HepG2 (cell line): ENCODE measurements around the gene HYI. TPM values are rescaled to one million over a fixed set of nuclear protein-coding genes. Genes with fewer than 3 reads are reported as not detected.

Experiments used
- ATAC-seq: fragments of 200-7000 bp; cut with Tn5 transposase; 3 replicates; pipeline ENCODE4 v1.9.1; 2020; ENCODE audit warnings: mild to moderate bottlenecking, moderate library complexity
- BruUV-seq: library from RNA; stranded (reverse); fragments of 400-500 nt; replicated peaks from 2 replicates; lab custom pipeline; 2021; lab: Mats Ljungman, UMichigan
- CTCF ChIA-PET: fragments of 300-600 bp; formaldehyde crosslinking; extraction: SDS; loops from one replicate; lab custom pipeline; 2021; ENCODE audit warnings: low total read pairs, inconsistent platforms, low intra/inter-chr PET ratio; lab: Yijun Ruan, JAX
- POLR2A ChIA-PET: fragments of 350-600 bp; sonication (Branson Sonifier 250); formaldehyde crosslinking; loops from one replicate; lab custom pipeline; 2020; ENCODE audit warnings: antibody characterized with exemption, inconsistent platforms; lab: Yijun Ruan, JAX
- DNase-seq: peaks from one replicate; pipeline ENCODE4 v3.0.0-alpha.2; 2015; ENCODE audit warnings: low spot score
- FAIRE-seq: peaks from 3 replicates; lab custom pipeline; 2011; peaks lifted over from hg19 to GRCh38; lab: Jason Lieb, UNC
- H2AFZ ChIP-seq: one replicate; pipeline ENCODE4 v1.6.1; 2011; ENCODE audit warnings: low read length, inconsistent platforms
- H3K27ac ChIP-seq: fragments of 300-600 bp; 3 replicates; pipeline ENCODE4 v1.8.0; 2011; ENCODE audit warnings: mixed run types, mild to moderate bottlenecking, mixed read lengths, low read length, inconsistent platforms; ENCODE audit not compliant: insufficient read depth; ENCODE audit errors: extremely low read length
- H3K27me3 ChIP-seq, 2 experiments: fragments of 200-600 bp in 1 of 2; 2 replicates in 1 of 2; 3 replicates in 1 of 2; pipeline versions ENCODE4 v1.6.0 to v1.8.0; 2011; ENCODE audit warnings: low read length in 2 of 2, mild to moderate bottlenecking in 2 of 2, moderate library complexity in 2 of 2, inconsistent platforms in 1 of 2; ENCODE audit not compliant: insufficient read depth in 2 of 2, control insufficient read depth in 1 of 2
- H3K36me3 ChIP-seq, 2 experiments: fragments of 200-600 bp in 1 of 2; replicated peaks in 1 of 2; 2 replicates in 1 of 2; 3 replicates in 1 of 2; pipeline versions ENCODE4 v1.5.1 to v1.8.0; 2011; ENCODE audit warnings: low read length in 2 of 2, inconsistent platforms in 1 of 2; ENCODE audit not compliant: insufficient read depth in 2 of 2, control insufficient read depth in 1 of 2
- H3K4me1 ChIP-seq: 2 replicates; pipeline ENCODE4 v1.5.1; 2012; ENCODE audit warnings: low read length, inconsistent platforms; ENCODE audit not compliant: insufficient read depth
- H3K4me2 ChIP-seq: 2 replicates; pipeline ENCODE4 v1.6.0; 2011; ENCODE audit warnings: low read depth, low read length, inconsistent platforms
- H3K4me3 ChIP-seq, 3 experiments: fragments of 200-600 bp in 1 of 3; sonication (generic), shearing (Covaris generic) in 1 of 3; replicated peaks in 1 of 3; 2 replicates each; pipeline ENCODE4 v1.5.1; 2011 to 2016; ENCODE audit warnings: low read length in 3 of 3, inconsistent platforms in 2 of 3, low read depth in 2 of 3, mild to moderate bottlenecking in 2 of 3, control low read depth in 1 of 3, mixed read lengths in 1 of 3; ENCODE audit not compliant: insufficient read depth in 1 of 3
- H3K79me2 ChIP-seq: one replicate; pipeline ENCODE4 v1.6.1; 2011; ENCODE audit warnings: low read length, inconsistent platforms; ENCODE audit not compliant: insufficient read depth
- H3K9ac ChIP-seq: 2 replicates; pipeline ENCODE4 v1.6.0; 2011; ENCODE audit warnings: mild to moderate bottlenecking, low read depth, low read length, inconsistent platforms; ENCODE audit not compliant: insufficient read depth
- H3K9me3 ChIP-seq: 2 replicates; pipeline ENCODE4 v1.5.1; 2012; ENCODE audit warnings: mild to moderate bottlenecking, low read length
- H4K20me1 ChIP-seq: 2 replicates; pipeline ENCODE4 v1.6.0; 2011; ENCODE audit warnings: inconsistent platforms, mild to moderate bottlenecking, low read length, moderate library complexity; ENCODE audit not compliant: insufficient read depth
- ELF3 ChIP-seq: IDR thresholded peaks from 2 replicates; pipeline ENCODE4 v1.6.1; 2016; ENCODE audit warnings: missing genetic modification reagents, missing compliant biosample characterization
- GZF1 ChIP-seq: sonication (generic); formaldehyde crosslinking; IDR thresholded peaks from 2 replicates; pipeline ENCODE4 v1.5.1; 2020; ENCODE audit warnings: mild to moderate bottlenecking, missing genetic modification reagents
- HINFP ChIP-seq: sonication (generic); formaldehyde crosslinking; IDR thresholded peaks from 2 replicates; pipeline ENCODE4 v1.4.0; 2020; ENCODE audit warnings: low read depth, mild to moderate bottlenecking, missing genetic modification reagents
- IKZF4 ChIP-seq: sonication (generic); formaldehyde crosslinking; IDR thresholded peaks from 2 replicates; pipeline ENCODE4 v1.5.1; 2020; ENCODE audit warnings: borderline replicate concordance, mild to moderate bottlenecking, low read depth, missing genetic modification reagents; ENCODE audit errors: not compliant biosample characterization
- IKZF5 ChIP-seq: IDR thresholded peaks from 2 replicates; pipeline ENCODE4 v1.6.1; 2018; ENCODE audit warnings: missing genetic modification reagents, mild to moderate bottlenecking, missing compliant biosample characterization
- KMT2B ChIP-seq: IDR thresholded peaks from 2 replicates; pipeline ENCODE4 v1.6.1; 2016; ENCODE audit warnings: missing genetic modification reagents, missing compliant biosample characterization
- NFATC3 ChIP-seq: sonication (generic); formaldehyde crosslinking; IDR thresholded peaks from 2 replicates; pipeline ENCODE4 v1.5.1; 2020; ENCODE audit warnings: mild to moderate bottlenecking, missing genetic modification reagents
- PITX1 ChIP-seq: sonication (generic); formaldehyde crosslinking; IDR thresholded peaks from 2 replicates; pipeline ENCODE4 v1.5.1; 2020; ENCODE audit warnings: mild to moderate bottlenecking, missing genetic modification reagents
- SIX4 ChIP-seq: sonication (generic); formaldehyde crosslinking; IDR thresholded peaks from 2 replicates; pipeline ENCODE4 v1.4.0; 2020; ENCODE audit warnings: missing genetic modification reagents
- SRSF1 ChIP-seq: fragments of 200-400 bp; formaldehyde crosslinking; optimal IDR thresholded peaks from 2 replicates; pipeline ENCODE3; 2017; ENCODE audit warnings: mild to moderate bottlenecking, low read depth, low read length, moderate library complexity
- ZSCAN9 ChIP-seq: IDR thresholded peaks from 2 replicates; pipeline ENCODE4 v1.6.1; 2016; ENCODE audit warnings: borderline replicate concordance
- WGBS: methylation state at CpG from one replicate; pipeline ENCODE4 v1.1.6; 2017; ENCODE audit warnings: low lambda C conversion rate; 5-methylcytosine and 5-hydroxymethylcytosine counted together
- in situ Hi-C: cut with HindIII; loops from 2 replicates; pipeline ENCODE4 v1.10.0; 2017; ENCODE audit warnings: low pct_unique_long_range_greater_than_20kb; ENCODE audit not compliant: extremely low pct_ligation_motif_present
- intact Hi-C: fragments of 100-400 bp; cut with micrococcal nuclease; formaldehyde crosslinking; loops from one replicate; pipeline ENCODE4 v1.10.0; 2022; ENCODE audit not compliant: unreplicated experiment
- polyA plus RNA-seq, 8 experiments: library from polyadenylated mRNA; depleted of rRNA in 3 of 8; stranded (reverse) in 7 of 8; unstranded in 1 of 8; fragments of >200 nt; fragmentation: Illumina TruSeq in 4 of 8; extraction: Trizol in 4 of 8; gene quantifications; 2 replicates each; pipeline versions ENCODE4 v1.2.1 to v1.2.3, GENCODE V29; 2011 to 2016; ENCODE audit warnings: low read depth in 4 of 8, missing spikeins in 1 of 8, mixed read lengths in 1 of 8; ENCODE audit not compliant: insufficient read depth in 1 of 8
- total RNA-seq, 5 experiments: library from RNA; depleted of rRNA; stranded (reverse); fragments of >200 nt; fragmentation: Illumina TruSeq; extraction: Trizol; gene quantifications; 2 replicates each; pipeline ENCODE4 v1.2.3, GENCODE V29; 2016; ENCODE audit warnings: low read depth in 1 of 5

HYI gene
- total and polyA plus RNA-seq, 2 of the 13 experiments (the other 11 are each of a cell fraction or from before 2014, with no cell fraction given): not detected

GRCh38 chr1:43431676-43432075 lies 22.1 kb downstream of the HYI start:
- no peak for ATAC-seq

More at GRCh38 chr1:43431676-43432075, 22.1 kb downstream of the HYI start:
- Histone ChIP-seq H4K20me1 (no peaks in the 10 kb centered on the region), H3K4me1 (no peaks in the 10 kb centered on the region), H2AFZ (no peak overlapping the region), H3K27ac (no peak overlapping the region), H3K79me2 (no peaks in the 10 kb centered on the region), H3K4me2 (no peak overlapping the region), H3K9me3 (no peaks in the 10 kb centered on the region), H3K36me3 (peaks cover 15 to 72% of the 10 kb centered on the region in 2 experiments), H3K4me3 (no peak overlapping the region), H3K9ac (no peak overlapping the region), H3K27me3 (no peaks in the 10 kb centered on the region)
- CTCF ChIA-PET: no interaction called here
- in situ Hi-C loops (no loop called here), intact Hi-C loops (no loop called here)
- 88% methylated on average over 8 of the region's 9 CpGs for WGBS
- BruUV-seq: no TSS peak
- DNase-seq (no peak), FAIRE-seq (no peak)
- TF ChIP-seq HINFP: no peak
- no peak for TF ChIP-seq GZF1 (CRISPR knock-in tag)
- no peak for TF ChIP-seq SIX4 (CRISPR knock-in tag)
- no peak for TF ChIP-seq NFATC3
- no peak for TF ChIP-seq ZSCAN9
- TF ChIP-seq PITX1 (CRISPR knock-in tag): no peak
- TF ChIP-seq SRSF1: no peak
- no peak for TF ChIP-seq IKZF4 (CRISPR knock-in tag)
- no peak for TF ChIP-seq KMT2B
- TF ChIP-seq ELF3 (CRISPR knock-in tag): no peak
- TF ChIP-seq IKZF5 (CRISPR knock-in tag): no peak
- POLR2A ChIA-PET: no interaction called here
